ENCODE data around the gene C1orf116. TPM values are rescaled to one million over a fixed set of nuclear protein-coding genes. Genes with fewer than 3 reads are reported as not detected.
A peak's percentile ranks its signal among the peaks of the same experiment; 100 is the strongest.

C1orf116 gene
- total RNA-seq, 1 experiment from 2014 or later, result 2.4 TPM

GRCh38 chr1:207052911-207053769 lies 20.6 kb upstream of the C1orf116 start, which contains the start of gene PFKFB2:
Gene PFKFB2 (plus strand): TSS chr1:207053275. CDS start chr1:207054718, 1,443 bp downstream.
- H3K36me3 Mint-ChIP-seq, result peaks cover 16% of the 10 kb centered on the region
- TF ChIP-seq GABPB1 (CRISPR knock-in tag; IDR thresholded peaks at IDR 0.05) (0 out of 2 replicates have a peak, but pooled peaks have one; percentile 40), ARID4B (CRISPR knock-in tag; IDR thresholded peaks at IDR 0.05; ENCODE audit: borderline replicate concordance) (peak; percentile 22; the same call in 1 of the 2 replicates), FOXP4 (CRISPR knock-in tag; IDR thresholded peaks at IDR 0.05) (peak; percentile 58), ZNF425 (CRISPR knock-in tag; conservative IDR thresholded peaks at IDR 0.05) (no peak), USF1 (CRISPR knock-in tag; IDR thresholded peaks at IDR 0.05) (peak; percentile 89), FOXK1 (CRISPR knock-in tag; IDR thresholded peaks at IDR 0.05) (peak; percentile 70), MYBL2 (CRISPR knock-in tag; IDR thresholded peaks at IDR 0.05) (peak; percentile 71; the same call in 1 of the 2 replicates), USF2 (CRISPR knock-in tag; IDR thresholded peaks at IDR 0.05) (peak; percentile 89), TP53 (CRISPR knock-in tag; IDR thresholded peaks at IDR 0.05) (no peak), HMGA2 (CRISPR knock-in tag; IDR thresholded peaks at IDR 0.05) (no peak), NFYB (CRISPR knock-in tag; conservative IDR thresholded peaks at IDR 0.05; ENCODE audit: low read depth) (0 out of 2 replicates have a peak, but pooled peaks have one; percentile 18), SP1 (CRISPR knock-in tag; conservative IDR thresholded peaks at IDR 0.05) (peak; percentile 97), ESRRA (CRISPR knock-in tag; IDR thresholded peaks at IDR 0.05; ENCODE audit: borderline replicate concordance) (peak; percentile 84), ZNF416 (CRISPR knock-in tag; IDR thresholded peaks at IDR 0.05) (no peak), NFE2L1 (CRISPR knock-in tag; IDR thresholded peaks at IDR 0.05) (no peak), PRRX2 (CRISPR knock-in tag; IDR thresholded peaks at IDR 0.05) (0 out of 2 replicates have a peak, but pooled peaks have one; percentile 32), ETV6 (CRISPR knock-in tag; IDR thresholded peaks at IDR 0.05) (0 out of 2 replicates have a peak, but pooled peaks have one; percentile 76), FOXP1 (CRISPR knock-in tag; IDR thresholded peaks at IDR 0.05; ENCODE audit: borderline replicate concordance) (peak; percentile 72; the same call in 1 of the 2 replicates), SMAD3 (CRISPR knock-in tag; IDR thresholded peaks at IDR 0.05; ENCODE audit: borderline replicate concordance) (peak; percentile 58; the same call in 1 of the 2 replicates), ZNF232 (CRISPR knock-in tag; IDR thresholded peaks at IDR 0.05) (peak; percentile 83; the same call in 1 of the 2 replicates), ZBTB43 (CRISPR knock-in tag; IDR thresholded peaks at IDR 0.05) (peak; percentile 66; the same call in 1 of the 2 replicates)
- peak within 1 kb of the TSS; percentile 95 for H3K4me3 Mint-ChIP-seq
- H3K27me3 Mint-ChIP-seq (ENCODE audit: low read depth), result no peaks in the 10 kb centered on the region
- H3K4me1 Mint-ChIP-seq, result peaks cover 34% of the 10 kb centered on the region
- DNase-seq (ENCODE audit: low spot score) (peak; percentile 100), ATAC-seq (peak; percentile 93)
- ChIA-PET CTCF (interaction anchor here (0.5 to 1.6 kb wide), 18 partner anchors 8 to 968 kb away, joined by 3 to 22 read pairs (median 4); partner anchors contain the start of genes C1orf116, CR2 and EIF2D), POLR2A (interaction anchor here (0.6 to 1.4 kb wide), 11 partner anchors 8 to 443 kb away, joined by 3 to 22 read pairs (median 3); partner anchors contain the start of genes C1orf116, CD55 and CR1)
- H3K27ac Mint-ChIP-seq, result peak within 1 kb of the TSS; percentile 98
- no peaks in the 10 kb centered on the region for H3K9me3 Mint-ChIP-seq
